ENCODE results near the gene ARHGAP15.
A peak's percentile ranks its signal among the peaks of the same experiment; 100 is the strongest.

The ARHGAP15 gene

GRCh38 chr2:143261986-143262385 is 132.8 kb downstream of the ARHGAP15 start:
- Histone ChIP-seq H3K9me2 (replicated peaks; ENCODE audit: insufficient read depth, low read length) (no peaks in the 10 kb centered on the region), H3K4me2 (ENCODE audit: low read depth, low read length) (no peak overlapping the region), H3K9me3 (replicated peaks; ENCODE audit: insufficient read depth, low read length) (no peaks in the 10 kb centered on the region), H3K36me3 (replicated peaks; ENCODE audit: insufficient read depth, low read length) (no peaks in the 10 kb centered on the region), H3K9ac (ENCODE audit: low read length) (no peak overlapping the region), H3K79me2 (ENCODE audit: low read length) (no peaks in the 10 kb centered on the region), H3K27ac (ENCODE audit: low read length) (no peak overlapping the region), H3K4me3 (ENCODE audit: low read length) (no peak overlapping the region), H3K27me3 (replicated peaks; ENCODE audit: insufficient read depth, low read length) (no peaks in the 10 kb centered on the region), H3F3A (ENCODE audit: insufficient read depth, low read length) (no peaks in the 10 kb centered on the region), H3K4me1 (ENCODE audit: low read length) (no peaks in the 10 kb centered on the region), H4K20me1 (ENCODE audit: insufficient read depth, low read length) (no peaks in the 10 kb centered on the region), H2AFZ (ENCODE audit: low read length) (no peak overlapping the region)
- no peak for DNase-seq
- TF ChIP-seq EZH2phosphoT487 (IDR thresholded peaks at IDR 0.05; ENCODE audit: low read length): no peak
- TF ChIP-seq CTCF (IDR thresholded peaks at IDR 0.05; ENCODE audit: low read length): no peak
- TF ChIP-seq EZH2 (optimal IDR thresholded peaks at IDR 0.05; ENCODE audit: low read depth, low read length): no peak

- H3K27me3 ChIP-seq (replicated peaks; ENCODE audit: insufficient read depth, low read length): no peaks in the 10 kb centered on the region
- no peaks in the 10 kb centered on the region for H3K9me2 ChIP-seq (replicated peaks; ENCODE audit: insufficient read depth, low read length)
- DNase-seq: no peak
- no peaks in the 10 kb centered on the region for H3K9me3 ChIP-seq (replicated peaks; ENCODE audit: insufficient read depth, low read length)
- no peak overlapping the region for H2AFZ ChIP-seq (ENCODE audit: low read length)
- no peak overlapping the region for H3K9ac ChIP-seq (ENCODE audit: low read length)
- no peak overlapping the region for H3K4me3 ChIP-seq (ENCODE audit: low read length)
- H3K4me1 ChIP-seq (ENCODE audit: low read length): no peaks in the 10 kb centered on the region
- H3K36me3 ChIP-seq (replicated peaks; ENCODE audit: insufficient read depth, low read length): no peaks in the 10 kb centered on the region
- H3K27ac ChIP-seq (ENCODE audit: low read length): no peak overlapping the region
- no peaks in the 10 kb centered on the region for H3F3A ChIP-seq (ENCODE audit: insufficient read depth, low read length)
- H4K20me1 ChIP-seq (ENCODE audit: insufficient read depth, low read length): no peaks in the 10 kb centered on the region
- TF ChIP-seq EZH2phosphoT487 (IDR thresholded peaks at IDR 0.05; ENCODE audit: low read length) (no peak), CTCF (IDR thresholded peaks at IDR 0.05; ENCODE audit: low read length) (no peak), EZH2 (optimal IDR thresholded peaks at IDR 0.05; ENCODE audit: low read depth, low read length) (no peak)
- no peak overlapping the region for H3K4me2 ChIP-seq (ENCODE audit: low read depth, low read length)
- no peaks in the 10 kb centered on the region for H3K79me2 ChIP-seq (ENCODE audit: low read length)
These were observed 133.2 kb downstream of the ARHGAP15 start for GRCh38 chr2:143262389-143262788.

DNA sequence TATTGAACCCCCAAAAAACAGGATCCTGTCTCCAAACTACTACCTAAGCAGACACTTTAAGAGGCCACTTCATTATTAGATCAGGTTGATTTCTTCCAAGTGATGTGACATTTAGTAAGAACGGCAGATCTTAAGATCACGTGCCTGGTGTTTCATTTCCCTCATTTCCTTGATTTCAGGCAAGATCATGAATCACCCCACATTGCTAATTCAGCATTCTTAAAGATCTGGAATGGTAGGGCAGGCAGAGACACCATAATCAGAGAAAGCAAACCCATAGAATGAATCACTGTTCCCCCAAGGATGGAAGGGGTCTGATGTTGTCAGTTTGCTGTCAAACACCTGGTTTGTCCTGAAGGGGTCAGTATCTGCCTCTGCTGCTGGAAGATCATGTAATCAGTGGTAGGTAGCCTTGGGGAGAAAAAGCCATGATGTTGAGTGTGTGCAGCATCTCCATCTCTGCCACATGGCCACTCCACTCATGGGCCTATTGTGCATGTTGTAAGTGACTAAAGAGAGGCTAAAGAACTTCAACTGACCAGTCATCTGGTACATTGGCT is 133.9 kb downstream of the ARHGAP15 start:
- Histone ChIP-seq H3K9me3 (replicated peaks; ENCODE audit: insufficient read depth, low read length) (no peaks in the 10 kb centered on the region), H3K27me3 (replicated peaks; ENCODE audit: insufficient read depth, low read length) (no peaks in the 10 kb centered on the region), H3K4me1 (ENCODE audit: low read length) (no peaks in the 10 kb centered on the region), H3K36me3 (replicated peaks; ENCODE audit: insufficient read depth, low read length) (no peaks in the 10 kb centered on the region), H3F3A (ENCODE audit: insufficient read depth, low read length) (no peaks in the 10 kb centered on the region), H4K20me1 (ENCODE audit: insufficient read depth, low read length) (no peaks in the 10 kb centered on the region), H3K4me3 (ENCODE audit: low read length) (no peak overlapping the region), H3K27ac (ENCODE audit: low read length) (no peak overlapping the region), H3K9me2 (replicated peaks; ENCODE audit: insufficient read depth, low read length) (no peaks in the 10 kb centered on the region), H2AFZ (ENCODE audit: low read length) (no peak overlapping the region), H3K4me2 (ENCODE audit: low read depth, low read length) (no peak overlapping the region), H3K79me2 (ENCODE audit: low read length) (no peaks in the 10 kb centered on the region), H3K9ac (ENCODE audit: low read length) (no peak overlapping the region)
- TF ChIP-seq EZH2 (optimal IDR thresholded peaks at IDR 0.05; ENCODE audit: low read depth, low read length): no peak
- TF ChIP-seq EZH2phosphoT487 (IDR thresholded peaks at IDR 0.05; ENCODE audit: low read length): no peak
- TF ChIP-seq CTCF (IDR thresholded peaks at IDR 0.05; ENCODE audit: low read length): 0 out of 2 replicates have a peak, but pooled peaks have one; percentile 17
- DNase-seq: no peak

Data from MM.1S (cell line).